PC-3 (cell line): Measurements from ENCODE around the gene MC5R. TPM values are rescaled to one million over a fixed set of nuclear protein-coding genes. Genes with fewer than 3 reads are reported as not detected.
"Not testable (repeated sequence)": the region's sequence is repeated elsewhere in the genome, so short reads cannot be mapped to it uniquely, and the experiment has no call there.

Experiments
- ATAC-seq: fragments of 200-7000 bp; cut with Tn5 transposase; 2 replicates; pipeline ENCODE4 v1.9.1; 2020; ENCODE audit warnings: mild to moderate bottlenecking, moderate library complexity
- BruUV-seq: library from RNA; stranded (reverse); fragments of 400-500 nt; replicated peaks from 2 replicates; lab custom pipeline; 2021; lab: Mats Ljungman, UMichigan
- CTCF ChIA-PET: fragments of 300-600 bp; sonication (Branson Sonifier 250); formaldehyde crosslinking; loops from one replicate; lab custom pipeline; 2022; ENCODE audit warnings: antibody characterized with exemption; lab: Charles Lee
- POLR2A ChIA-PET: fragments of 300-600 bp; sonication (Branson Sonifier 250); formaldehyde crosslinking; loops from one replicate; lab custom pipeline; 2022; ENCODE audit warnings: antibody characterized with exemption; ENCODE audit not compliant: unreplicated experiment; lab: Charles Lee
- DNase-seq: peaks from one replicate; pipeline ENCODE4 v3.0.0-alpha.2; 2015
- H2AFZ ChIP-seq: fragments of 300-600 bp; sonication (generic); 2 replicates; pipeline ENCODE4 v1.6.0; 2016; ENCODE audit warnings: antibody characterized with exemption, low read length
- H3F3A ChIP-seq: fragments of 300-600 bp; sonication (generic); one replicate; pipeline ENCODE4 v1.6.0; 2017; ENCODE audit warnings: antibody characterized with exemption, low read length, control low read depth, mild to moderate bottlenecking; ENCODE audit not compliant: unreplicated experiment
- H3K27ac ChIP-seq: fragments of 300-600 bp; sonication (generic); 2 replicates; pipeline ENCODE4 v1.5.1; 2016; ENCODE audit warnings: mild to moderate bottlenecking, low read length
- H3K27me3 ChIP-seq: fragments of 300-600 bp; sonication (generic); 2 replicates; pipeline ENCODE4 v1.6.1; 2016; ENCODE audit warnings: low read length, mixed read lengths
- H3K36me3 ChIP-seq: fragments of 300-600 bp; sonication (generic); 2 replicates; pipeline ENCODE4 v1.6.1; 2016; ENCODE audit warnings: low read depth, mixed run types, low read length, mixed read lengths
- H3K4me1 ChIP-seq: fragments of 300-600 bp; sonication (generic); 2 replicates; pipeline ENCODE4 v1.5.1; 2016; ENCODE audit warnings: low read length; ENCODE audit not compliant: insufficient read depth
- H3K4me2 ChIP-seq: fragments of 300-600 bp; sonication (generic); 2 replicates; pipeline ENCODE4 v1.6.0; 2016; ENCODE audit warnings: low read length
- H3K4me3 ChIP-seq: fragments of 300-600 bp; sonication (generic); 2 replicates; pipeline ENCODE4 v1.5.1; 2016; ENCODE audit warnings: mild to moderate bottlenecking, low read length, mixed read lengths
- H3K79me2 ChIP-seq: fragments of 300-600 bp; sonication (generic); 2 replicates; pipeline ENCODE4 v1.6.1; 2017; ENCODE audit warnings: low read length, mixed read lengths
- H3K9ac ChIP-seq: fragments of 300-600 bp; sonication (generic); 2 replicates; pipeline ENCODE4 v1.6.0; 2016; ENCODE audit warnings: mild to moderate bottlenecking, low read length
- H3K9me2 ChIP-seq: fragments of 300-600 bp; sonication (generic); replicated peaks from 2 replicates; pipeline ENCODE4 v1.6.1; 2016; ENCODE audit warnings: mixed run types, low read length, mixed read lengths
- H3K9me3 ChIP-seq: fragments of 300-600 bp; sonication (generic); 2 replicates; pipeline ENCODE4 v1.6.1; 2016; ENCODE audit warnings: low read length, mixed read lengths
- H4K20me1 ChIP-seq: fragments of 300-600 bp; sonication (generic); 2 replicates; pipeline ENCODE4 v1.6.1; 2016; ENCODE audit warnings: low read length, mixed read lengths
- EZH2 ChIP-seq: fragments of 300-600 bp; sonication (generic); IDR thresholded peaks from one replicate; pipeline ENCODE4 v1.6.1; 2017; ENCODE audit warnings: antibody characterized with exemption, mild to moderate bottlenecking, low read length; ENCODE audit not compliant: unreplicated experiment
- EZH2phosphoT487 ChIP-seq: fragments of 300-600 bp; sonication (generic); IDR thresholded peaks from 2 replicates; pipeline ENCODE4 v1.6.1; 2018; ENCODE audit warnings: mild to moderate bottlenecking, antibody characterized with exemption, low read length, borderline replicate concordance
- intact Hi-C: fragments of 100-400 bp; cut with micrococcal nuclease; formaldehyde crosslinking; loops from 2 replicates; pipeline ENCODE4 v1.9.0; 2023
- total RNA-seq: library from RNA; depleted of rRNA; stranded (reverse); fragments of >200 nt; gene quantifications from 2 replicates; pipeline ENCODE4 v1.2.3, GENCODE V29; 2014
- TF ChIP-seq, protein P1 (sequence below): fragments of 300-600 bp; sonication (generic); conservative IDR thresholded peaks from 2 replicates; pipeline ENCODE4 v1.5.1; 2017; ENCODE audit warnings: antibody characterized with exemption, low read depth, mild to moderate bottlenecking, low read length

The MC5R gene
- total RNA-seq, 1 experiment from 2014 or later = not detected

DNA sequence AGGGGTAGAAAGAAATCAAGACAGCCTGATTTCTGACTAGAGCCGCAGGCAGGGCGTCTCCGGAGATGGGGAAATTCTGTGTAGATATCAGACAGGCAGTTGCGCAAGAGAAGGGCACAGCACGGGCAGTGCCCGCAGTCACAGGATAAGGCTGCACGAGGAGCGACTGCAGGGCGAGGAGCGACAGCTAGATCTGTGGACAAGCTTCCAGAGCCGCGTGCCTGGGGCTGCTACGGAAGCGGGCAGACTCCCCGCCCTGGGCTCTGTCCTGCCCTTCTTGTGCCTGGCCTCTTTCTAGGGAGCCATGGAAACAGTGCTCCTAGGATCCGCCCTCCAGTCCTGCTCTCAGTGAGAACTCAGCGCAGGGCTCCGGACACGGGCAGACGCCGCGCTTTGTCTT lies 12.6 kb downstream of the MC5R start:
- intact Hi-C loops = no loop called here
- ATAC-seq = no peak
- Histone ChIP-seq H3K4me2 (no peak overlapping the region), H3K27me3 (peaks cover 49% of the 10 kb centered on the region), H3K4me3 (no peak overlapping the region), H3F3A (no peaks in the 10 kb centered on the region), H3K36me3 (no peaks in the 10 kb centered on the region), H4K20me1 (no peaks in the 10 kb centered on the region), H2AFZ (no peak overlapping the region), H3K27ac (no peak overlapping the region), H3K9ac (no peak overlapping the region), H3K79me2 (no peaks in the 10 kb centered on the region), H3K9me3 (no peaks in the 10 kb centered on the region), H3K4me1 (no peaks in the 10 kb centered on the region), H3K9me2 (no peaks in the 10 kb centered on the region)
- no peak for TF ChIP-seq EZH2phosphoT487
- TF ChIP-seq, protein P1, sequence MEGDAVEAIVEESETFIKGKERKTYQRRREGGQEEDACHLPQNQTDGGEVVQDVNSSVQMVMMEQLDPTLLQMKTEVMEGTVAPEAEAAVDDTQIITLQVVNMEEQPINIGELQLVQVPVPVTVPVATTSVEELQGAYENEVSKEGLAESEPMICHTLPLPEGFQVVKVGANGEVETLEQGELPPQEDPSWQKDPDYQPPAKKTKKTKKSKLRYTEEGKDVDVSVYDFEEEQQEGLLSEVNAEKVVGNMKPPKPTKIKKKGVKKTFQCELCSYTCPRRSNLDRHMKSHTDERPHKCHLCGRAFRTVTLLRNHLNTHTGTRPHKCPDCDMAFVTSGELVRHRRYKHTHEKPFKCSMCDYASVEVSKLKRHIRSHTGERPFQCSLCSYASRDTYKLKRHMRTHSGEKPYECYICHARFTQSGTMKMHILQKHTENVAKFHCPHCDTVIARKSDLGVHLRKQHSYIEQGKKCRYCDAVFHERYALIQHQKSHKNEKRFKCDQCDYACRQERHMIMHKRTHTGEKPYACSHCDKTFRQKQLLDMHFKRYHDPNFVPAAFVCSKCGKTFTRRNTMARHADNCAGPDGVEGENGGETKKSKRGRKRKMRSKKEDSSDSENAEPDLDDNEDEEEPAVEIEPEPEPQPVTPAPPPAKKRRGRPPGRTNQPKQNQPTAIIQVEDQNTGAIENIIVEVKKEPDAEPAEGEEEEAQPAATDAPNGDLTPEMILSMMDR = no peak
- no peak for TF ChIP-seq EZH2
- ChIA-PET CTCF (no interaction called here), POLR2A (no interaction called here)
- no TSS peak for BruUV-seq
- no peak for DNase-seq

DNA sequence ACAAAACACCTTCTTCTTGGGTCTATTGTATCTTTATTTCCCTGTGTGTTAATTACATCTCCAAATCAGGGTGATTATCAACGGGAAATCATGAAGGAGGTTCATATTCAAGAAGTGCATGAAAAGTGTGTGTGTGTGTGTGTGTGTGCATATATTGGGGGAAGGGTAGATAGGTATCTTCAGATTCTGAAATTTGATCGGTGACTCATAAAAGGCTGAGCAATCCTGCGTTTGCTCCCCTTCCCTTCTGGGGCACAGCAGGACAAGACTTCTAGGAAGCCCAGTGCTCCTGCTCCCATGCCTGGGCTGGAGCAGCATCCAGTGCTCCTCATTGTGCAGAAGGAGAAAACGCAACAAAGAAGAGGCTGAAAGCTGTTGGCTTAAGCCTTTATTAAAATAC lies 25.8 kb downstream of the MC5R start:
- H3K36me3 ChIP-seq = no peaks in the 10 kb centered on the region
- intact Hi-C loops = no loop called here
- TF ChIP-seq EZH2 (no peak), EZH2phosphoT487 (no peak)
- TF ChIP-seq, protein P1 = no peak
- BruUV-seq = no TSS peak
- H3K27ac ChIP-seq = no peak overlapping the region
- no peak overlapping the region for H3K4me3 ChIP-seq
- no peaks in the 10 kb centered on the region for H3K79me2 ChIP-seq
- H3K9ac ChIP-seq = no peak overlapping the region
- no peaks in the 10 kb centered on the region for H3F3A ChIP-seq
- ATAC-seq (no peak; the same call in 1 of the 2 replicates), DNase-seq (peak; percentile 59)
- peaks cover 4% of the 10 kb centered on the region for H3K9me3 ChIP-seq
- H3K4me2 ChIP-seq = no peak overlapping the region
- no peaks in the 10 kb centered on the region for H4K20me1 ChIP-seq
- ChIA-PET CTCF (no interaction called here), POLR2A (no interaction called here)
- no peak overlapping the region for H2AFZ ChIP-seq
- H3K27me3 ChIP-seq = 0 out of 2 replicates have a peak, but pooled peaks cover 6% of the 10 kb centered on the region
- H3K9me2 ChIP-seq = no peaks in the 10 kb centered on the region
- H3K4me1 ChIP-seq = no peaks in the 10 kb centered on the region

DNA sequence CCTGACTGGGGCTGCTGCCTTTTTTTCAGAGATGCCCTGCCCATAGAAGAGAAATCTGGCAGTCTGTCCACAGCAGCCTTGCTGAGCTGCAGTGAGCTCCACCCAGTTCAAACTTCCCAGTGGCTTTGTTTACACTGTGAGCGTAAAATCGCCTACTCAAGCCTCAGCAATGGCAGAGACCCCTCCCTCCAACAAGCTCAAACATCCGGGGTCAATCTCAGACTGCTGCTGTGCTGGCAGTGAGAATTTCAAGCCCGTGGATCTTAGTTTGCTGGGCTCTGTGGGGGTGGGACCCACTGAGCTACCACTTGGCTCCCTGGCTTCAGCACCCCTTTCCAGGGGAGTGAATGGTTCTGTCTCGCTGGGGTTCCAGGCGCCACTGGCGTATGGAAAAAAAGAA lies 38.9 kb downstream of the MC5R start:
- H3K79me2 ChIP-seq, H3K9me2 ChIP-seq, CTCF ChIA-PET, H4K20me1 ChIP-seq, H3K27ac ChIP-seq, H3F3A ChIP-seq, H3K4me1 ChIP-seq, intact Hi-C loops, H3K9ac ChIP-seq, BruUV-seq, H3K9me3 ChIP-seq, H3K36me3 ChIP-seq, POLR2A ChIA-PET: not testable (repeated sequence)
- DNase-seq (peak; percentile 58), ATAC-seq (peak; percentile 81)
- Histone ChIP-seq H3K4me3 (peak overlapping the region; percentile 44; the same call in 1 of the 2 replicates), H3K4me2 (peak overlapping the region; percentile 71), H3K27me3 (peaks cover 40% of the 10 kb centered on the region), H2AFZ (peak overlapping the region; percentile 63; the same call in 1 of the 2 replicates)
